Measurements from ENCODE around the gene DSCAM. TPM values are rescaled to one million over a fixed set of nuclear protein-coding genes. Genes with fewer than 3 reads are reported as not detected.

DSCAM gene
- total and polyA plus RNA-seq, 8 donors, result 0.37 TPM; not detected in 7

DNA sequence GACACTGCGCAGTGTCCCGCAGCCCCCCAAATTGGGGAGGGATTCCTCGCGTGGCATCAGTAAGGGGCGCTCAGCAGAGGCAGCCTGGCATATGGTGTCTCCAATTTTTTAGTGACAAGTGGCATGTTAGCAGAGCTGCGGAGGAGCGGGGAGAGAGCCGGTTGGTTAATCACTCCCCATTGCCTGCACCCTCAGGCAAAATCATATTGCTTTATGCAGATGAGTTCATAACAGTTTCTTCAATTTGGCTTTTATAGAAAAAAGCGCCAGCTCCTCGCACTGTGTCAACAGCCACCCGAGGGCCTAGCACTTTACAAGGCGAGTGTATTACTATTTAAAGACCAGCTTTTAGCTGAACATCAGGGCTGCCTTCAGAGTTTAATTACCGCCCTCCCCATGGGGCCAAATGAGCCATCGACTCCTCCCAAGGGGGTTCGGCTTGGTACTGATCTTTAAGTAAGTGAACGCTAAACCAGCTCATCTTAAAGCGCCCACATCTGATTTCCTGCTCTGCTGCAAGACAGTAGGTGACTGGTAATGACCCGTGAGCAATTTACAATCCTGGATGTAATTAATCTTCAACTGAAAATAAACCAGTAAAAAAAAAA lies 298.9 kb downstream of the DSCAM start:
- peaks cover 0 to 3% (median 0%) of the 10 kb centered on the region in 3 donors for H3K27me3 ChIP-seq
- H3K4me3 ChIP-seq, result no peak overlapping the region
- TF ChIP-seq POLR2A (IDR thresholded peaks at IDR 0.05) (no peak), POLR2AphosphoS5 (IDR thresholded peaks at IDR 0.05) (no peak)
- TF ChIP-seq, protein P1, sequence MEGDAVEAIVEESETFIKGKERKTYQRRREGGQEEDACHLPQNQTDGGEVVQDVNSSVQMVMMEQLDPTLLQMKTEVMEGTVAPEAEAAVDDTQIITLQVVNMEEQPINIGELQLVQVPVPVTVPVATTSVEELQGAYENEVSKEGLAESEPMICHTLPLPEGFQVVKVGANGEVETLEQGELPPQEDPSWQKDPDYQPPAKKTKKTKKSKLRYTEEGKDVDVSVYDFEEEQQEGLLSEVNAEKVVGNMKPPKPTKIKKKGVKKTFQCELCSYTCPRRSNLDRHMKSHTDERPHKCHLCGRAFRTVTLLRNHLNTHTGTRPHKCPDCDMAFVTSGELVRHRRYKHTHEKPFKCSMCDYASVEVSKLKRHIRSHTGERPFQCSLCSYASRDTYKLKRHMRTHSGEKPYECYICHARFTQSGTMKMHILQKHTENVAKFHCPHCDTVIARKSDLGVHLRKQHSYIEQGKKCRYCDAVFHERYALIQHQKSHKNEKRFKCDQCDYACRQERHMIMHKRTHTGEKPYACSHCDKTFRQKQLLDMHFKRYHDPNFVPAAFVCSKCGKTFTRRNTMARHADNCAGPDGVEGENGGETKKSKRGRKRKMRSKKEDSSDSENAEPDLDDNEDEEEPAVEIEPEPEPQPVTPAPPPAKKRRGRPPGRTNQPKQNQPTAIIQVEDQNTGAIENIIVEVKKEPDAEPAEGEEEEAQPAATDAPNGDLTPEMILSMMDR (IDR thresholded peaks at IDR 0.05), result no peak
- intact Hi-C loops (cut with DNase I; ENCODE audit: low total_unique reads), result no loop called here
- 65 to 85% (median 75%) methylated on average over 17 to 18 of the region's 18 CpGs for WGBS, 5 donors
- no peaks in the 10 kb centered on the region for H3K4me1 ChIP-seq
- H3K27ac ChIP-seq, result no peak overlapping the region
- no peaks in the 10 kb centered on the region for H3K36me3 ChIP-seq
- DNase-seq, result no peak
- peaks cover 0 to 18% (median 13%) of the 10 kb centered on the region in 4 donors for H3K9me3 ChIP-seq

DNA sequence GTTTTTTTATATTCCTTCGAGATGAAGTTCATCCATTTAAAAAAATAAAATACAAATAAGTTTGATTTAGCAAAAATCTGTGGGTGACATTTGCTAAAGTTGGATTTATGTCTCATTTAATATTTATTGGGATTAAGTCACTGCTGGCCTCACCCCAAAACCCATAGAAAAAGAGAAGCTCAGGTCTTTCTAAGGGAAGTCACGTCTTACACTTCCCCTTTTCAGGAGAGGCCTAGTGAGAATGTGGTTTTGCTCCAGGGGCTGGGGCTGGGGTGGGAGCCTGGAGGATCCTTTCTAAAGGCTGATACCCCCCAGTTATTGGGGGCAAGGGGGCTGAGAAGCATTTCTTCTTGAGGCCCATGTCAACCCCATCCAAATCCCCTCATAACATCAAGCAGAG lies 300.3 kb downstream of the DSCAM start:
- intact Hi-C loops (cut with DNase I; ENCODE audit: low total_unique reads), result no loop called here
- H3K9me3 ChIP-seq, result peaks cover 0 to 18% (median 13%) of the 10 kb centered on the region in 4 donors
- 66 to 81% (median 75%) methylated on average over 2 of the region's 2 CpGs for WGBS, 5 donors
- H3K4me3 ChIP-seq, result no peak overlapping the region
- peaks cover 0 to 3% (median 0%) of the 10 kb centered on the region in 3 donors for H3K27me3 ChIP-seq
- DNase-seq, result no peak
- no peaks in the 10 kb centered on the region for H3K4me1 ChIP-seq
- H3K27ac ChIP-seq, result no peak overlapping the region
- no peaks in the 10 kb centered on the region for H3K36me3 ChIP-seq
- TF ChIP-seq, protein P1 (IDR thresholded peaks at IDR 0.05), result no peak
- TF ChIP-seq EP300 (IDR thresholded peaks at IDR 0.05) (no peak), POLR2AphosphoS5 (IDR thresholded peaks at IDR 0.05) (no peak), POLR2A (IDR thresholded peaks at IDR 0.05) (no peak)

DNA sequence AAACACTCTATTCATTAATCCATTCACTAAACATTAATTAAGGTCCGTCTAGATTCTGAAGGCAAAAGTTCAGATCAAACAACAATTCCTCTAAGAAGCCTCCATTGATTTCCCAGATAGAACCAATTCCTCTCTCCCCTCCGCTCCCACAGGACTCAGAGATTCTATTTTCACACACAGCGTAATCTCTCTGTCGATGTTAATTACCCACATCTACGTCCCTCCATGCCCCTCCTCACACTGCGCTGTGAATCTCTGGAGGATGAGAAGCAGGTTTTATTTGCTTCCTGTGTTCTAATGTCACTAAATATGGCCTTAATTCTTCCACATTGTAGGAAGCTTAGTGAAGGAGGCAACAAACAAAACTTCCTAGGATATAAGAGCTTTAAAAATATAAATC lies 306.7 kb downstream of the DSCAM start:
- no peak overlapping the region for H3K4me3 ChIP-seq
- DNase-seq, result no peak
- WGBS, 5 donors, result 64 to 75% (median 74%) methylated on average over 6 of the region's 6 CpGs
- no peaks in the 10 kb centered on the region for H3K36me3 ChIP-seq
- no peaks in the 10 kb centered on the region for H3K4me1 ChIP-seq
- intact Hi-C loops (cut with DNase I; ENCODE audit: low total_unique reads), result no loop called here
- H3K9me3 ChIP-seq, result peaks cover 0 to 13% (median 11%) of the 10 kb centered on the region in 4 donors
- no peak overlapping the region for H3K27ac ChIP-seq
- TF ChIP-seq, protein P1 (IDR thresholded peaks at IDR 0.05), result no peak
- TF ChIP-seq POLR2AphosphoS5 (IDR thresholded peaks at IDR 0.05), result no peak
- no peak for TF ChIP-seq EP300 (IDR thresholded peaks at IDR 0.05)
- no peak for TF ChIP-seq POLR2A (IDR thresholded peaks at IDR 0.05)
- no peaks in the 10 kb centered on the region for H3K27me3 ChIP-seq

DNA sequence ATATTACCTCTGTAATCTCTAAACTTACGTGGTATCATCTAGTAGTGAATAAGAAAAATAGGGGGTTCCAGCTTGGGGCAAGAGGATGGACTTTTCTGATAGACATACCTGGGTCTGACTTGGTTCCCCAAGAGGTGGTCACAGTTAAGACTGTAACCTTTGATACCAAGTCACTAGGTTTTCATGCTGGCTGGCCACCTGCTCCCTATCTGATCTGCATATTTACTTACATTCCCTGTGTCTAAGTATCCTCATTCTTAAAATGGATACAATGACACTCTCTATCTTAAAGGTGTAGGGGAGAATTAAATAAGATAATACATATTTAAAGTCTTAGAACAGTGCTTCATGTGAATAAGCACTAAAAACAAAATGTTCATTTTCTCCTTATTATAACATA lies 312.1 kb downstream of the DSCAM start:
- TF ChIP-seq POLR2AphosphoS5 (IDR thresholded peaks at IDR 0.05) (no peak), EP300 (IDR thresholded peaks at IDR 0.05) (no peak), POLR2A (IDR thresholded peaks at IDR 0.05) (no peak)
- TF ChIP-seq, protein P1 (IDR thresholded peaks at IDR 0.05), result no peak

More for the DNA sequence above, 312.1 kb downstream of the DSCAM start:
- Histone ChIP-seq H3K4me1 (no peaks in the 10 kb centered on the region), H3K27ac (no peak overlapping the region), H3K27me3 (peaks cover 0 to 10% (median 6%) of the 10 kb centered on the region in 3 donors), H3K4me3 (no peak overlapping the region), H3K36me3 (no peaks in the 10 kb centered on the region), H3K9me3 (no peaks in the 10 kb centered on the region)
- DNase-seq, result no peak
- intact Hi-C loops (cut with DNase I; ENCODE audit: low total_unique reads), result no loop called here
- WGBS, 5 donors, result 68 to 89% (median 78%) methylated on average over 1 of the region's 1 CpG
